ENCODE measurements around the gene HTR6. TPM values are rescaled to one million over a fixed set of nuclear protein-coding genes. Genes with fewer than 3 reads are reported as not detected.

The HTR6 gene
- total RNA-seq, 1 experiment from 2014 or later, result 0.57 TPM

DNA sequence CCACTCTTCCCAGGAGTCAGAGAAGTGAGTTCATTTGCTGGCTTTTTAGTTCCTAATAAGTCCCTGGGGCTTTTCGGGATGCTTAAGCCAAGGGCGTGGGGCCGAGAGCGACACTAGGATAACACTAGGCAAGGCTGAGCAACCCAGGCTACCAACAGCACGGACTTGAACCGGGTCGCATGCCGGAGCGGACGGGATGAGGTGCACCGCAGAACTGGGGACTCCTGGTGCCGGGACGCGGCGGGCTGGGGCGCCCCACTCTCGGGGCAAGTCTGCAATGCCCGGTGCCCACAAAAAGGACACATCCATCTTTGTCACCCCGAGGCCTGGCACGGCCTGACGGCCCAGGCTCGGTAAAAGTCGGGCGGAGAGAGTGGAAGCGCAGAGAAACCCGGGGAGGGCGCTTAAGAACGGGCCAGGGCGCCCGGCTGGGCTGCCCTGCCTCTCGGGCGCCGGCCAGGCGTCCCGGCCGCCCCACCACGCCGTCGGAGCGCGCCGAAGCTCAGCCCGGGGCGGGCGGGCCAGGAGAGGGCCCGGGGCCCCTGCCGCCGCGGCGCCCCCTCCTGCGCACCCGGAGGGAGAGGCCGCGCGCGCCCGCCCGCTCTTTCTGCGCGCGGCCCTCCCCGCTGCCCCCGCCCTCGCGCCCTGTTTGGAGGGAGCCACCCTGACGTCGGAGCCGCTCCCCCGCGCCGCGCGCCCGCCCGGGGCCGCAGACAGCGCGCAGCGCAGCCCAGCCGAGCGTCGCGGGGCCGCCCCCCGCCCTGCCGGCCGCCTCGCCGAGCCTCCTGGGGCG is 20.9 kb upstream of the HTR6 start, which contains the start of gene NBL1:
NBL1 (plus strand) TSS at position 710 of the 793 bp plus-strand sequence. CDS start 10,720 bp downstream, outside the sequence.
- peak within 1 kb of the TSS; percentile 99 for H3K4me2 ChIP-seq (ENCODE audit: low read length)
- H3K9me3 ChIP-seq (ENCODE audit: control insufficient read depth in 1 of 2, insufficient read depth in 1 of 2, low read depth in 1 of 2, low read length in 2 of 2), result no peaks in the 10 kb centered on the region
- CTCF ChIA-PET, result interaction anchor here (1.0 to 2.6 kb wide), 4 partner anchors 10 to 62 kb away, joined by 3 to 17 read pairs (median 4); a partner anchor contains a TSS
- POLR2A ChIA-PET, result interaction anchor here (1.5 kb wide), 1 partner anchor 46 kb away, joined by 6 read pairs; a partner anchor contains a TSS
- no peak for DNase-seq (ENCODE audit: low read depth, low spot score)
- RAD21 ChIA-PET (ENCODE audit: low non-redundant PET in 1 of 2, low total read pairs in 2 of 2, uncharacterized antibody in 2 of 2, unreplicated experiment in 2 of 2), result no interaction called here
- H2AFZ ChIP-seq (ENCODE audit: low read depth, low read length, poor library complexity, severe bottlenecking), result peak within 1 kb of the TSS; percentile 22
- peak within 1 kb of the TSS; percentile 93 for H3K9ac ChIP-seq (ENCODE audit: low read length)
- peaks cover 49 to 70% of the 10 kb centered on the region in 2 experiments for H3K4me1 ChIP-seq (ENCODE audit: control insufficient read depth in 1 of 2, insufficient read depth in 2 of 2, low read length in 2 of 2)
- peak; percentile 74 for ATAC-seq
- no peaks in the 10 kb centered on the region for H3K9me2 ChIP-seq (ENCODE audit: insufficient read depth)
- intact Hi-C loops (cut with micrococcal nuclease), result loop anchor here (5.0 kb wide), 2 partner anchors 46 to 156 kb away; partner anchors contain the start of gene CAPZB
- H3K36me3 ChIP-seq (ENCODE audit: control insufficient read depth in 1 of 2, insufficient read depth in 2 of 2, low read length in 2 of 2), result no peaks in the 10 kb centered on the region
- TF ChIP-seq EGR1 (IDR thresholded peaks at IDR 0.05; ENCODE audit: low read depth), result no peak
- TF ChIP-seq ELF1 (IDR thresholded peaks at IDR 0.05; ENCODE audit: borderline replicate concordance, low read depth), result no peak
- TF ChIP-seq, protein P1, sequence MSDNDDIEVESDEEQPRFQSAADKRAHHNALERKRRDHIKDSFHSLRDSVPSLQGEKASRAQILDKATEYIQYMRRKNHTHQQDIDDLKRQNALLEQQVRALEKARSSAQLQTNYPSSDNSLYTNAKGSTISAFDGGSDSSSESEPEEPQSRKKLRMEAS (IDR thresholded peaks at IDR 0.05), result peak; percentile 49; the same call in 1 of the 2 replicates
- peak; percentile 33; the same call in 1 of the 2 replicates for TF ChIP-seq POLR2AphosphoS5 (IDR thresholded peaks at IDR 0.05; ENCODE audit: low read depth, low read length)
- TF ChIP-seq JUND (IDR thresholded peaks at IDR 0.05), result no peak
- TF ChIP-seq ZFX (IDR thresholded peaks at IDR 0.05), result peak; percentile 66
- TF ChIP-seq POLR2A (IDR thresholded peaks at IDR 0.05; ENCODE audit: borderline replicate concordance, extremely low read depth, insufficient read depth, insufficient read length), result peak; percentile 10
- no peaks in the 10 kb centered on the region for H3K27me3 ChIP-seq (ENCODE audit: insufficient read depth, low read length)
- BruUV-seq (replicated peaks), result TSS peak; percentile 70
- no peaks in the 10 kb centered on the region for H4K20me1 ChIP-seq (ENCODE audit: insufficient read depth)
- peak within 1 kb of the TSS; percentile 68 to 92 for H3K4me3 ChIP-seq (replicated peaks in 1 of 2; ENCODE audit: low read depth in 1 of 2, low read length in 2 of 2)
- peak within 1 kb of the TSS; percentile 82 for H3K27ac ChIP-seq (ENCODE audit: low read depth, low read length)
- peaks cover 43% of the 10 kb centered on the region for H3K79me2 ChIP-seq (ENCODE audit: insufficient read depth, low read length)

DNA sequence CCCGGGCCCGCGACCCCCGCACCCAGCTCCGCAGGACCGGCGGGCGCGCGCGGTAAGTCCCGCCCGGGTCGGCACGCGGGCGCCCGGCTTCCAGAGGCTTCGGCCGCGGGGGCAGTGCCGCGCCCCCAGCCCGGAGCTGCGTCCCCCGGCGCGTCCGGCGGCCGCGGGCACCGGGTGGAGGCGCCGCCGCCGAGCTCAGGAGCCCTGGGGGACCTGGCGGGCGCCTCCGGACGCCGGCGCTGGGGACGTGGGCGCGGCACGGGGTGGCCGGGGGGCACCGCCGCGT is 20.3 kb upstream of the HTR6 start:
- TF ChIP-seq, protein P1 (IDR thresholded peaks at IDR 0.05), result 0 out of 2 replicates have a peak, but pooled peaks have one; percentile 1
- no peak for TF ChIP-seq CBX3 (IDR thresholded peaks at IDR 0.05; ENCODE audit: low read depth)
- Histone ChIP-seq H3K9me2 (ENCODE audit: insufficient read depth) (no peaks in the 10 kb centered on the region), H3K27me3 (ENCODE audit: insufficient read depth, low read length) (no peaks in the 10 kb centered on the region), H3K9me3 (ENCODE audit: control insufficient read depth in 1 of 2, insufficient read depth in 1 of 2, low read depth in 1 of 2, low read length in 2 of 2) (no peaks in the 10 kb centered on the region), H3K27ac (ENCODE audit: low read depth, low read length) (peak overlapping the region; percentile 82), H2AFZ (ENCODE audit: low read depth, low read length, poor library complexity, severe bottlenecking) (no peak overlapping the region), H3K79me2 (ENCODE audit: insufficient read depth, low read length) (peaks cover 46% of the 10 kb centered on the region), H3K36me3 (ENCODE audit: control insufficient read depth in 1 of 2, insufficient read depth in 2 of 2, low read length in 2 of 2) (no peaks in the 10 kb centered on the region), H3K9ac (ENCODE audit: low read length) (peak overlapping the region; percentile 93), H3K4me1 (ENCODE audit: control insufficient read depth in 1 of 2, insufficient read depth in 2 of 2, low read length in 2 of 2) (peaks cover 49 to 71% of the 10 kb centered on the region in 2 experiments), H3K4me2 (ENCODE audit: low read length) (peak overlapping the region; percentile 99), H4K20me1 (ENCODE audit: insufficient read depth) (no peaks in the 10 kb centered on the region), H3K4me3 (replicated peaks in 1 of 2; ENCODE audit: low read depth in 1 of 2, low read length in 2 of 2) (peak overlapping the region; percentile 68 to 92)
- ChIA-PET POLR2A (no interaction called here), RAD21 (ENCODE audit: low non-redundant PET in 1 of 2, low total read pairs in 2 of 2, uncharacterized antibody in 2 of 2, unreplicated experiment in 2 of 2) (no interaction called here), CTCF (interaction anchor here (2.6 kb wide), 1 partner anchor 10 kb away, joined by 17 read pairs; no protein-coding TSS in a partner anchor)
- intact Hi-C loops (cut with micrococcal nuclease), result loop anchor here (5.0 kb wide), 2 partner anchors 47 to 157 kb away; partner anchors contain the start of gene CAPZB
- BruUV-seq (replicated peaks), result no TSS peak
- DNase-seq (ENCODE audit: low read depth, low spot score) (no peak), ATAC-seq (peak; percentile 13)
